HepG2 (cell line): ENCODE measurements around the gene GFRA1. TPM values are rescaled to one million over a fixed set of nuclear protein-coding genes. Genes with fewer than 3 reads are reported as not detected.

Source experiments
- ATAC-seq: fragments of 200-7000 bp; cut with Tn5 transposase; 3 replicates; pipeline ENCODE4 v1.9.1; 2020; ENCODE audit warnings: mild to moderate bottlenecking, moderate library complexity
- BruUV-seq: library from RNA; stranded (reverse); fragments of 400-500 nt; replicated peaks from 2 replicates; lab custom pipeline; 2021; lab: Mats Ljungman, UMichigan
- CTCF ChIA-PET: fragments of 300-600 bp; formaldehyde crosslinking; extraction: SDS; loops from one replicate; lab custom pipeline; 2021; ENCODE audit warnings: low total read pairs, inconsistent platforms, low intra/inter-chr PET ratio; lab: Yijun Ruan, JAX
- POLR2A ChIA-PET: fragments of 350-600 bp; sonication (Branson Sonifier 250); formaldehyde crosslinking; loops from one replicate; lab custom pipeline; 2020; ENCODE audit warnings: antibody characterized with exemption, inconsistent platforms; lab: Yijun Ruan, JAX
- DNase-seq: peaks from one replicate; pipeline ENCODE4 v3.0.0-alpha.2; 2015; ENCODE audit warnings: low spot score
- FAIRE-seq: peaks from 3 replicates; lab custom pipeline; 2011; peaks lifted over from hg19 to GRCh38; lab: Jason Lieb, UNC
- H2AFZ ChIP-seq: one replicate; pipeline ENCODE4 v1.6.1; 2011; ENCODE audit warnings: low read length, inconsistent platforms
- H3K27ac ChIP-seq: fragments of 300-600 bp; 3 replicates; pipeline ENCODE4 v1.8.0; 2011; ENCODE audit warnings: mixed run types, mild to moderate bottlenecking, mixed read lengths, low read length, inconsistent platforms; ENCODE audit not compliant: insufficient read depth; ENCODE audit errors: extremely low read length
- H3K27me3 ChIP-seq, 2 experiments: fragments of 200-600 bp in 1 of 2; 2 replicates in 1 of 2; 3 replicates in 1 of 2; pipeline versions ENCODE4 v1.6.0 to v1.8.0; 2011; ENCODE audit warnings: low read length in 2 of 2, mild to moderate bottlenecking in 2 of 2, moderate library complexity in 2 of 2, inconsistent platforms in 1 of 2; ENCODE audit not compliant: insufficient read depth in 2 of 2, control insufficient read depth in 1 of 2
- H3K36me3 ChIP-seq, 2 experiments: fragments of 200-600 bp in 1 of 2; replicated peaks in 1 of 2; 2 replicates in 1 of 2; 3 replicates in 1 of 2; pipeline versions ENCODE4 v1.5.1 to v1.8.0; 2011; ENCODE audit warnings: low read length in 2 of 2, inconsistent platforms in 1 of 2; ENCODE audit not compliant: insufficient read depth in 2 of 2, control insufficient read depth in 1 of 2
- H3K4me1 ChIP-seq: 2 replicates; pipeline ENCODE4 v1.5.1; 2012; ENCODE audit warnings: low read length, inconsistent platforms; ENCODE audit not compliant: insufficient read depth
- H3K4me2 ChIP-seq: 2 replicates; pipeline ENCODE4 v1.6.0; 2011; ENCODE audit warnings: low read depth, low read length, inconsistent platforms
- H3K4me3 ChIP-seq, 3 experiments: fragments of 200-600 bp in 1 of 3; sonication (generic), shearing (Covaris generic) in 1 of 3; replicated peaks in 1 of 3; 2 replicates each; pipeline ENCODE4 v1.5.1; 2011 to 2016; ENCODE audit warnings: low read length in 3 of 3, inconsistent platforms in 2 of 3, low read depth in 2 of 3, mild to moderate bottlenecking in 2 of 3, control low read depth in 1 of 3, mixed read lengths in 1 of 3; ENCODE audit not compliant: insufficient read depth in 1 of 3
- H3K79me2 ChIP-seq: one replicate; pipeline ENCODE4 v1.6.1; 2011; ENCODE audit warnings: low read length, inconsistent platforms; ENCODE audit not compliant: insufficient read depth
- H3K9ac ChIP-seq: 2 replicates; pipeline ENCODE4 v1.6.0; 2011; ENCODE audit warnings: mild to moderate bottlenecking, low read depth, low read length, inconsistent platforms; ENCODE audit not compliant: insufficient read depth
- H3K9me3 ChIP-seq: 2 replicates; pipeline ENCODE4 v1.5.1; 2012; ENCODE audit warnings: mild to moderate bottlenecking, low read length
- H4K20me1 ChIP-seq: 2 replicates; pipeline ENCODE4 v1.6.0; 2011; ENCODE audit warnings: inconsistent platforms, mild to moderate bottlenecking, low read length, moderate library complexity; ENCODE audit not compliant: insufficient read depth
- AKAP8 ChIP-seq: sonication (generic); formaldehyde crosslinking; IDR thresholded peaks from 2 replicates; pipeline ENCODE4 v1.5.1; 2020; ENCODE audit warnings: mild to moderate bottlenecking, missing genetic modification reagents
- ARHGAP35 ChIP-seq: sonication (generic); formaldehyde crosslinking; IDR thresholded peaks from 2 replicates; pipeline ENCODE4 v1.9.0; 2022; ENCODE audit warnings: mild to moderate bottlenecking, inconsistent platforms, moderate library complexity, missing genetic modification reagents, borderline replicate concordance
- CBFB ChIP-seq: sonication (generic); formaldehyde crosslinking; IDR thresholded peaks from 2 replicates; pipeline ENCODE4 v1.4.0; 2020; ENCODE audit warnings: missing genetic modification reagents
- ELF4 ChIP-seq: sonication (generic); formaldehyde crosslinking; IDR thresholded peaks from 2 replicates; pipeline ENCODE4 v1.5.0; 2020; ENCODE audit warnings: missing genetic modification reagents, mild to moderate bottlenecking, moderate library complexity, borderline replicate concordance
- IRX3 ChIP-seq: sonication (generic); formaldehyde crosslinking; IDR thresholded peaks from 2 replicates; pipeline ENCODE4 v1.8.1; 2023; ENCODE audit warnings: mild to moderate bottlenecking, low read depth, missing genetic modification reagents, borderline replicate concordance
- KDM4B ChIP-seq: sonication (generic); formaldehyde crosslinking; IDR thresholded peaks from 2 replicates; pipeline ENCODE4 v1.4.0; 2020; ENCODE audit warnings: missing genetic modification reagents
- MXI1 ChIP-seq: IDR thresholded peaks from 3 replicates; pipeline ENCODE4 v1.6.1; 2012; ENCODE audit warnings: low read depth, low read length, inconsistent platforms, borderline replicate concordance
- PAWR ChIP-seq: sonication (generic); formaldehyde crosslinking; IDR thresholded peaks from 2 replicates; pipeline ENCODE4 v1.4.0; 2020; ENCODE audit warnings: missing genetic modification reagents, mild to moderate bottlenecking, borderline replicate concordance
- PHF21A ChIP-seq: sonication (generic); formaldehyde crosslinking; IDR thresholded peaks from 2 replicates; pipeline ENCODE4 v1.5.0; 2020; ENCODE audit warnings: mild to moderate bottlenecking, missing genetic modification reagents
- PRDM10 ChIP-seq: sonication (generic); formaldehyde crosslinking; IDR thresholded peaks from 2 replicates; pipeline ENCODE4 v1.4.0; 2020; ENCODE audit warnings: low read depth, missing genetic modification reagents
- PREB ChIP-seq: sonication (generic); formaldehyde crosslinking; IDR thresholded peaks from 2 replicates; pipeline ENCODE4 v1.4.0; 2020; ENCODE audit warnings: missing genetic modification reagents
- THAP8 ChIP-seq: sonication (generic); formaldehyde crosslinking; IDR thresholded peaks from 2 replicates; pipeline ENCODE4 v1.5.1; 2020; ENCODE audit warnings: missing genetic modification reagents, mild to moderate bottlenecking, borderline replicate concordance
- ZNF33B ChIP-seq: sonication (generic); formaldehyde crosslinking; IDR thresholded peaks from 2 replicates; pipeline ENCODE4 v1.5.1; 2020; ENCODE audit warnings: mild to moderate bottlenecking, missing genetic modification reagents
- ZNF576 ChIP-seq: sonication (generic); formaldehyde crosslinking; IDR thresholded peaks from 2 replicates; pipeline ENCODE4 v1.4.0; 2020; ENCODE audit warnings: mild to moderate bottlenecking, missing genetic modification reagents
- ZNF879 ChIP-seq: sonication (generic); formaldehyde crosslinking; IDR thresholded peaks from 2 replicates; pipeline ENCODE4 v1.8.1; 2023; ENCODE audit warnings: missing genetic modification reagents
- WGBS: methylation state at CpG from one replicate; pipeline ENCODE4 v1.1.6; 2017; ENCODE audit warnings: low lambda C conversion rate; 5-methylcytosine and 5-hydroxymethylcytosine counted together
- in situ Hi-C: cut with HindIII; loops from 2 replicates; pipeline ENCODE4 v1.10.0; 2017; ENCODE audit warnings: low pct_unique_long_range_greater_than_20kb; ENCODE audit not compliant: extremely low pct_ligation_motif_present
- intact Hi-C: fragments of 100-400 bp; cut with micrococcal nuclease; formaldehyde crosslinking; loops from one replicate; pipeline ENCODE4 v1.10.0; 2022; ENCODE audit not compliant: unreplicated experiment
- polyA plus RNA-seq, 8 experiments: library from polyadenylated mRNA; depleted of rRNA in 3 of 8; stranded (reverse) in 7 of 8; unstranded in 1 of 8; fragments of >200 nt; fragmentation: Illumina TruSeq in 4 of 8; extraction: Trizol in 4 of 8; gene quantifications; 2 replicates each; pipeline versions ENCODE4 v1.2.1 to v1.2.3, GENCODE V29; 2011 to 2016; ENCODE audit warnings: low read depth in 4 of 8, missing spikeins in 1 of 8, mixed read lengths in 1 of 8; ENCODE audit not compliant: insufficient read depth in 1 of 8
- total RNA-seq, 5 experiments: library from RNA; depleted of rRNA; stranded (reverse); fragments of >200 nt; fragmentation: Illumina TruSeq; extraction: Trizol; gene quantifications; 2 replicates each; pipeline ENCODE4 v1.2.3, GENCODE V29; 2016; ENCODE audit warnings: low read depth in 1 of 5

GFRA1 gene
- total and polyA plus RNA-seq, 2 of the 13 experiments (the other 11 are each of a cell fraction or from before 2014, with no cell fraction given) = not detected

- no peak overlapping the region for H3K27ac ChIP-seq
- no peak overlapping the region for H2AFZ ChIP-seq
- DNase-seq (no peak), FAIRE-seq (no peak), ATAC-seq (no peak)
- H3K27me3 ChIP-seq = no peaks in the 10 kb centered on the region; a peak in 2 of 5 replicates
- H3K79me2 ChIP-seq = no peaks in the 10 kb centered on the region
- H3K36me3 ChIP-seq = no peaks in the 10 kb centered on the region
- no peaks in the 10 kb centered on the region for H3K9me3 ChIP-seq
- no peaks in the 10 kb centered on the region for H4K20me1 ChIP-seq
- WGBS = 18% methylated on average over 8 of the region's 8 CpGs
- ChIA-PET CTCF (no interaction called here), POLR2A (no interaction called here)
- H3K4me2 ChIP-seq = no peak overlapping the region
- in situ Hi-C loops = no loop called here
- no peaks in the 10 kb centered on the region for H3K4me1 ChIP-seq
- intact Hi-C loops = no loop called here
- no peak overlapping the region for H3K4me3 ChIP-seq
- H3K9ac ChIP-seq = no peak overlapping the region
- no TSS peak for BruUV-seq
- TF ChIP-seq ARHGAP35 (CRISPR knock-in tag) (no peak), ZNF879 (no peak), KDM4B (CRISPR knock-in tag) (no peak), IRX3 (no peak), THAP8 (no peak), PHF21A (CRISPR knock-in tag) (no peak), ZNF576 (CRISPR knock-in tag) (no peak), MXI1 (no peak), PAWR (CRISPR knock-in tag) (no peak), PRDM10 (CRISPR knock-in tag) (no peak), ZNF33B (CRISPR knock-in tag) (no peak), CBFB (CRISPR knock-in tag) (no peak), ELF4 (CRISPR knock-in tag) (no peak), PREB (CRISPR knock-in tag) (no peak), AKAP8 (CRISPR knock-in tag) (no peak)
Observed at GRCh38 chr10:116175231-116175630, 97.8 kb downstream of the GFRA1 start.
